Cardiac fibroblast (primary cell): ENCODE data around the gene CAVIN1.

Experiments
- DNase-seq, 2 donors: peaks; one replicate each; pipeline versions ENCODE4 v3.0.0 to v3.0.0-alpha.2; 2010; ENCODE audit warnings: low read depth in 2 of 2
- H3K4me3 ChIP-seq, 2 donors: replicated peaks in 1 of 2; 1 replicate in 1 of 2; 2 replicates in 1 of 2; pipeline ENCODE4 v1.5.1; 2011; ENCODE audit warnings: low read depth in 2 of 2, low read length in 2 of 2, mild to moderate bottlenecking in 2 of 2, moderate library complexity in 1 of 2
- TF ChIP-seq, protein P1 (sequence below): IDR thresholded peaks from one replicate; pipeline ENCODE4 v1.5.1; 2011; ENCODE audit warnings: low read depth, mild to moderate bottlenecking, low read length, inconsistent platforms

The CAVIN1 gene

DNA sequence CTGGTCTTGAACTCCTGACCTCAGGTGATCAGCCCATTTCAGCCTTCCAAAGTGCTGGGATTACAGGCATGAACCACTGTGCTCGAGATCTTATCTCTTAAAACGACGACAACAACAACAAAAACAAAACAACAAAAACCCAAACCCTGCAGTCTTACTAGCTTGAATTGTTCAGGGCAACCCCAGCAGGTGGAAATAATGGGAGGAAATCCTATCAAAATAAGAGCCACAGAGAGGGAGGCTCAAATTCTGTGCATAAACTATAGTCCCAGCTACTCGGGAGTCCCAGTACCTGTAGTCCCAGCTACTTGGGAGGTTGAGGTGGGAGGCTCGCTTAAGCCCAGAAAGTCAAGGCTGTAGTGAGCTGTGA, 19.1 kb upstream of the CAVIN1 start:
- no peak for DNase-seq
- no peak overlapping the region for H3K4me3 ChIP-seq
- TF ChIP-seq, protein P1, sequence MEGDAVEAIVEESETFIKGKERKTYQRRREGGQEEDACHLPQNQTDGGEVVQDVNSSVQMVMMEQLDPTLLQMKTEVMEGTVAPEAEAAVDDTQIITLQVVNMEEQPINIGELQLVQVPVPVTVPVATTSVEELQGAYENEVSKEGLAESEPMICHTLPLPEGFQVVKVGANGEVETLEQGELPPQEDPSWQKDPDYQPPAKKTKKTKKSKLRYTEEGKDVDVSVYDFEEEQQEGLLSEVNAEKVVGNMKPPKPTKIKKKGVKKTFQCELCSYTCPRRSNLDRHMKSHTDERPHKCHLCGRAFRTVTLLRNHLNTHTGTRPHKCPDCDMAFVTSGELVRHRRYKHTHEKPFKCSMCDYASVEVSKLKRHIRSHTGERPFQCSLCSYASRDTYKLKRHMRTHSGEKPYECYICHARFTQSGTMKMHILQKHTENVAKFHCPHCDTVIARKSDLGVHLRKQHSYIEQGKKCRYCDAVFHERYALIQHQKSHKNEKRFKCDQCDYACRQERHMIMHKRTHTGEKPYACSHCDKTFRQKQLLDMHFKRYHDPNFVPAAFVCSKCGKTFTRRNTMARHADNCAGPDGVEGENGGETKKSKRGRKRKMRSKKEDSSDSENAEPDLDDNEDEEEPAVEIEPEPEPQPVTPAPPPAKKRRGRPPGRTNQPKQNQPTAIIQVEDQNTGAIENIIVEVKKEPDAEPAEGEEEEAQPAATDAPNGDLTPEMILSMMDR = no peak

DNA sequence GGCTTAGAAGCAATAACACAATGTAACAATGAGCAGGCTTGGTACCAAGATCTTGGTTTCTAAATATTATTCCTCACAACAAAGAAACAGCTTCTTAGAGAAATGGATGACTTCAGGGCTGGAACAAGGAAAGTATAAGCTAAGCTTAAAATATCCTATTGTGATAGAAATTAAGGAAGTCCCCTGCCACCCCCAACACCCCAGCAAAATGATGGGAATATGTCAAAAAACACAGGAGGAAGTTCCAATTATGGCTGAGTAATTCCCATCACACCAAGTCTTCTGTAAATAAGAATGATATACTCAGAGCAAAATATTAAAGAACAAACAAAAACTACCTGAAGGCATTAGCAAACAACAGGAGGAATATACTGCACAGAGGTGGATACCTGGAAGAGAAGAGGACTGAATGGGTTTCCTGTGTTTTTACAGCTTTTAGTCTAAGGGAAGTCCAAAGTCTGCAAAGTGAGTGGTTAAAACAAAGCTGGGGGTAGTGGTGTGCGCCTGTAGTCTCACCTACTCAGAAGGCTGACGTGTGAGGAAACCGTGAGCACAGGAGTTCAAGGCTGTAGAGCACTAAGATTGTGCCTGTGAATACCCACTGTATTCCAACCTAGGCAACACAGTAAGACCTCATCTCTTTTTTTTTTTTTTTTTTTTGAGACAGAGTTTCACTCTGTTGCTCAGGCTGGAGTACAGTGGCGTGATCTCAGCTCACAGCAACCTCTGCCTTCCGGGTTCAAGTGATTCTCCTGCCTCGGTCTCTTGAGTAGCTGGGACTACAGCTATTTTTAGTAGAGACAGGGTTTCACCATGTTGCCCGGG, 18.5 kb upstream of the CAVIN1 start:
- DNase-seq = no peak
- TF ChIP-seq, protein P1 = no peak
- H3K4me3 ChIP-seq = no peak overlapping the region

DNA sequence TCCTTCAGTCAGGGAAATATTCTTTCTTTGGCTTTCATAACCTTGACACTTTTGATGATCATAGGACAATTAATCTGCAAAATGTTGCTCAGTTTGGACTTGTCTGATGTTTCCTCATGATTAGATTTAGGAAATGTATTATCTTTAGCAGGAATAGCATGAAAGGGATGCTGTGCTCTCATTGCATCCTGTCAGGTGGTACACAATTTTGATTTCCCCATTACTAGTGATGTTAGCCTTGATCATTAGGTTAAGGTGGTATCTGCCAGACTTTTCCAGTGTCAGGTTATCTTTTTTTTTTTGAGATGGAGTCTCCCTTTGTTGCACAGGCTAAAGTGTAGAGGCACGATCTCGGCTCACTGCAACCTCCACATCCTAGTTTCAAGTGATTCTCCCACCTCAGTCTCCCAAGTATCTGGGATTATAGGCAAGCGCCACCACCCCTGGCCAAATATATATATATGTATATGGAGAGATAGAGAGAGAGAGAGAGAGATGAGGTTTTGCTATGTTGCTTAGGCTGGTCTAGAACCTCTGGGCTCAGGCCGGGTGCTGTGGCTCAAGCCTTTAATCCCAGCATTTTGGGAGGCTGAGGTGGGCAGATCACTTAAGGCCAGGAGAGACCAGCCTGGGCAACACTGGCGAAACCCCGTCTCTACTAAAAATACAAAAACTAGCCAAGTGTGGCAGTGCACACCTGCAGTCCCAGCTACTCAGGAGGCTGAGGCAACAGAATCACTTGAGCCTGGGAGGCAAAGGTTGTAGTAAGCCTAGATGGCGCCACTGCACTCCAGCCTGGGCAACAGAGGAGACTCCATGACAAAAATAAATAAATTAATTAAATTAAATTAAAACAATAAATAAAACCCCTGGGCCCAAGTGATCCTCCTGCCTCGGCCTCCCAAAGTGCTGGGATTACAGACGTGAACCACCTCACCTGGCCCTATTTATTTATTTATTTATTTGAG, 15.8 kb upstream of the CAVIN1 start:
- TF ChIP-seq, protein P1 = peak; percentile 50
- no peak overlapping the region for H3K4me3 ChIP-seq
- DNase-seq = peak; percentile 55

DNA sequence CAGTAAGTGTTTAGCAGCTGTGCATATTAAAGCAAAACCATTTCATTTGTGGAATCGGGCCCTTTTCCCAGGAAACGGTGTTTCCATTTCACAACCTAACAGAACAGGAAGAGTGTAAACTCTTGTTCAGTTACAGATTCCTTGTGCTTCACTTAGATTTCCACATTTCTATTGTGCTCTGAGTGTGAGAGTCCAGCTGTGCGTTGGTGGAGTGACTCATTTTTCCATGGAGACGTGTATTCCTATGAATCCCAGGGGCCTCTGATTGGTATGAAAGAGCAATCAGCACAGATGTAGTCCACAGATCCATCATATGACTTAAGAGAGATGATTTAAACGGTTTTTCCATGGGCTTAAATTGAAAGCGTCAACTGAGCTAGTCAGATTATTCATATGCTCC, 13.3 kb upstream of the CAVIN1 start:
- DNase-seq = peak; percentile 98 to 99
- TF ChIP-seq, protein P1 = no peak
- no peak overlapping the region for H3K4me3 ChIP-seq

DNA sequence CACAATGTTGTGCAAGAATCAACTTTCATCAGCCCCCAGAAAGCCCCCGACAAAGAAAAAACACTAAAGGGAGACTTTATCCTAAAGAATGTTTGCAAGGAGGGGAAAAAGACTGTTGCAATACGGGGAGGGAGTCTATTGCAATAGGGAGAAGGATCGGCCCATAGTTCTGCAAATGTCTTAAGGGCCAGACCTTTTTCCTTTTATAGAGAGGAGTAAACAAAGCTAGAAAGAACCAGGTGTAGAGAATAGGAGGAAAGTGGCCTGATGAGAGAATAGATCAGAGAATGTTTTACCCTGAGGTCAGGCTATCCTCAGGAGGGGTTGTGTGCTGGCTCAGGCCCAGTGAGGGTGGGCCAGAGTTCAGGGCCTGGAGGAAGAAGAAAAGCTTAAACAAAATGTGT, 8.7 kb upstream of the CAVIN1 start:
- TF ChIP-seq, protein P1 = no peak
- no peak overlapping the region for H3K4me3 ChIP-seq
- peak; percentile 43 to 55 for DNase-seq

DNA sequence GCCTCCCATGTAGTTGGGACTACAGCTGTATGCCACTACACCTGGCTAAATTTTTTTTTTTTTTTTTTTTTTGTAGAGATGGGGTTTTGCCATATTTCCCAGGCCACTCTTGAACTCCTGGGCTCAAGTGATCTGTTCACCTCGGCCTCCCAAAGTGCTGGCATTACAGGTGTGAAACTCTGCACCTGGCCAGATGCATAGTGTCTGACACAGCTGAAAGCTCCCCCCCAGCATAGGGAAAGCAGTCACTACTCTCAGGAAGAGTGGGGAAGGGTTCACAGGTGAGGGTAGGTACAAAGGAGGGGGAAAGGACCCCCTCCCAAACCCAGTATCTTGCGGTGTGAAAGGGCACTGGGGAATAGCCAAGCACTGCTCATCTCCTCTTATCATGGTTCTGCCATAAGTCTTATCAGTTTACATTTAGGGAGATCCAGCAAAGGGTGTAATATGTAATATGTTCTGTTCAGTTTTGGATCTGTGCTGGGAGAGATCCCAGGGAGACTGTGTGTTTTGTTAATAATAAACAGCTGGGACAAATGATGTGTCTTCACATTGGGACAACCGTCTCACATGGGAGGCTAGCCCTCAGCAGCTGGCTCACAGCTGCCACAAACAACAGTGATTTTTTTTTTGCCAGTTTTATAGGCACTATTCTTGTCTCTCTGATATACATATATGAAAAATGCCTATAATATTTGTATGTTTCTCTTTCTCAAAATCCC, 6.8 kb upstream of the CAVIN1 start:
- no peak overlapping the region for H3K4me3 ChIP-seq
- DNase-seq = no peak
- TF ChIP-seq, protein P1 = no peak
